Choroid plexus epithelial cell (primary cell): ENCODE measurements around the gene ARHGAP42.

ENCODE experiments used
- DNase-seq: peaks from one replicate; pipeline ENCODE4 v3.0.0-alpha.2; 2010; ENCODE audit warnings: low read depth
- H3K4me3 ChIP-seq: 2 replicates; pipeline ENCODE4 v1.5.1; 2011; ENCODE audit warnings: low read depth, mild to moderate bottlenecking, control low read depth, low read length, moderate library complexity
- CTCF ChIP-seq: conservative IDR thresholded peaks from 2 replicates; pipeline ENCODE4 v1.5.1; 2011; ENCODE audit warnings: low read depth, mild to moderate bottlenecking, control low read depth, inconsistent platforms, low read length, moderate library complexity

ARHGAP42 gene

DNA sequence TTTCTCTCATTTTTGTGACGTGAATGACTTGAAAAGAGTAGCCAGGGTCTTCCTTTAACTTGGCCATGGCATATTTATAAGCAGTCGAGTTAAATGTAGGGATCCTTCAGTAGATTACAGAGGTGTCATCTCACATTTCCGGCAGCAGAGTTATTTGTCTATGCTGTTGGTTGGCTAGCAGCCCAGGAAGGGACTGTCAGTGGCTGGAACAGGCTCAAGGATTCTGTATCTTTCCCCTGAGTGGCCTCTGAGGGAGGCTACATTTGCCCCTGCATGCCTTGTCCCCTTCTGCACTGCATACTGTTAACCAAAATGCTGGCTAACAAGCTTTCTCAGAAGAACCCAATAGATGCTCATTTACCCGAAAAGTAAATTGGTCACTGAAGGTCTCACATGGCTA, 254.9 kb downstream of the ARHGAP42 start:
- DNase-seq, result peak; percentile 48
- no peak overlapping the region for H3K4me3 ChIP-seq
- TF ChIP-seq CTCF, result no peak

DNA sequence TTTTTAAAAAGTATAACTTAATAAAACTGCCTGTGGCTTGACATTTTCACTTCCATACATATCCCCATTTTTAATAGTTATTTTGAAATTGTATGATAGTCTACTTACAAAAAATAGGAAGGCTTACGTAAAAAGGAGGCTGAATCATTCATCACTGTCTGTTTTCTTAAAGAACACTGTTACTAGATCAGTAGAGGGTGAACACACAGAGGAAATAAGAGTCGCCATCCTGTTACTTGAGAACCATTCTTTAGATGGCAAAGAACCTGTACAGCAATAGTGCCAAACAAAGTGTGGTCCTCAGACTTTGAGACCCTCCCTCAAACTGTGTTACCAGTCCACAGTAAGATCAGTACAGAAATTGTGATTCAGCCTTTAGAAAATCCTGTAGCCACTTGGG, 261.8 kb downstream of the ARHGAP42 start:
- DNase-seq, result peak; percentile 58
- no peak overlapping the region for H3K4me3 ChIP-seq
- TF ChIP-seq CTCF, result no peak

- no peak for TF ChIP-seq CTCF
- no peak for DNase-seq
- H3K4me3 ChIP-seq, result no peak overlapping the region
Observed at GRCh38 chr11:100949443-100949842, 262.4 kb downstream of the ARHGAP42 start.

DNA sequence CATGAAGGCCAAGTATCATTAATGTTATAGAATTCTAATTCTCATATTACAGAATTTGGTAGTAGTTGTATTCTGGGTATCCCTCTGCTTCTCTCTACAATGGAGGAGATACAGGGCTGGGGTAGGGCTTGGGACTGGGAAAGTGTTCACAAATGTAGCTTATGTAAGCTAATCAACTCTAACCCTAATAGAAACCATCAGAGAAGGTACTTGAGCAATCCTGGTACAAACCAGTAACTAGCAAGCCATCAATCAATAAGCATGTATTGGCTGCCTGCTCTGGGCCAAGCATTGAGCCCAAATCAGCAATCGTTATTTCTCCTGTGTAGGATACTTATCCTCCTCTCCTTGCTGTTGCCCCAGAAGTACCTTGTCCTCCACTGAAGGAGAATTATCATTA, 268.2 kb downstream of the ARHGAP42 start:
- no peak for TF ChIP-seq CTCF
- no peak for DNase-seq
- H3K4me3 ChIP-seq, result no peak overlapping the region

GRCh38 chr11:100956351-100956750, 269.3 kb downstream of the ARHGAP42 start:
- H3K4me3 ChIP-seq, result no peak overlapping the region
- DNase-seq, result no peak
- TF ChIP-seq CTCF, result no peak

GRCh38 chr11:100957499-100957898, 270.4 kb downstream of the ARHGAP42 start:
- no peak for DNase-seq
- H3K4me3 ChIP-seq, result no peak overlapping the region
- TF ChIP-seq CTCF, result no peak

DNA sequence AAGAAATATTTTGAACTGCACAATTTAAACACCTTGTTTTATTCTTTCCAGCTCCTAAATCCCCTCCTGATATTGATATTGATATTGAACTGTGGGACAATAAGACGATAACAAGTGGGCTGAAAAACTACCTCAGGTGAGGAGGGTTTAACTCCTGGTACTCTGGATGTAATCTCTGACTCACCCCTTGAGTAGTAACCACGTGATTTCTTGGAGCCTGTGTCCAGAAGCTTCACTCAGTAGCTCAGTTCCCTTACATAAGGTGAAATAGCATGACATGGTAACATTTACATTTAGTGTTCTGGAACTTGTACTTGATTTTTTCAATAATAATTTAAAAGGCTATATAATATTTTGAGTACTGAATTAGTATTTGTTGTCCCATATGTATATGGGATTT, 274.5 kb downstream of the ARHGAP42 start:
- DNase-seq, result peak; percentile 13
- no peak for TF ChIP-seq CTCF
- no peak overlapping the region for H3K4me3 ChIP-seq
